IMR-90 (cell line): Measurements from ENCODE around the gene GABRR3. TPM values are rescaled to one million over a fixed set of nuclear protein-coding genes. Genes with fewer than 3 reads are reported as not detected.

Experiments
- ATAC-seq: fragments of 200-7000 bp; cut with Tn5 transposase; 2 replicates; pipeline ENCODE4 v1.9.1; 2020; ENCODE audit warnings: low read depth, mild to moderate bottlenecking, moderate library complexity
- BruUV-seq: library from RNA; stranded (reverse); fragments of 400-500 nt; replicated peaks from 2 replicates; lab custom pipeline; 2021; lab: Mats Ljungman, UMichigan
- CTCF ChIA-PET: fragments of 300-600 bp; formaldehyde crosslinking; extraction: SDS; loops from one replicate; lab custom pipeline; 2021; ENCODE audit warnings: antibody characterized with exemption; lab: Yijun Ruan, JAX
- POLR2A ChIA-PET: fragments of 300-600 bp; sonication (Branson Sonifier 250); formaldehyde crosslinking; loops from one replicate; lab custom pipeline; 2022; ENCODE audit warnings: antibody characterized with exemption; ENCODE audit not compliant: unreplicated experiment; lab: Charles Lee
- DNase-seq: peaks from one replicate; pipeline ENCODE4 v3.0.0; 2013
- H2AFZ ChIP-seq: replicated peaks from 2 replicates; pipeline ENCODE3; 2013; ENCODE audit warnings: low read length, mild to moderate bottlenecking; ENCODE audit not compliant: poor library complexity
- H2AK5ac ChIP-seq: 2 replicates; pipeline ENCODE4 v1.6.1; 2013; ENCODE audit warnings: low read depth, low read length, inconsistent platforms
- H2AK9ac ChIP-seq: replicated peaks from 2 replicates; pipeline ENCODE3; 2013; ENCODE audit warnings: mild to moderate bottlenecking, low read depth, low read length, moderate library complexity; ENCODE audit not compliant: poor library complexity
- H2BK120ac ChIP-seq: 2 replicates; pipeline ENCODE4 v1.6.1; 2013; ENCODE audit warnings: low read depth, low read length, inconsistent platforms
- H2BK15ac ChIP-seq: 3 replicates; pipeline ENCODE4 v1.6.1; 2013; ENCODE audit warnings: low read depth, low read length, inconsistent platforms
- H2BK20ac ChIP-seq: 2 replicates; pipeline ENCODE4 v1.6.1; 2013; ENCODE audit warnings: low read depth, mild to moderate bottlenecking, inconsistent platforms, low read length, moderate library complexity
- H2BK5ac ChIP-seq: 2 replicates; pipeline ENCODE4 v1.6.1; 2013; ENCODE audit warnings: mild to moderate bottlenecking, low read depth, low read length, inconsistent platforms; ENCODE audit not compliant: poor library complexity, severe bottlenecking
- H3K14ac ChIP-seq: replicated peaks from 2 replicates; pipeline ENCODE4 v1.6.1; 2013; ENCODE audit warnings: low read depth, low read length, inconsistent platforms
- H3K18ac ChIP-seq: 2 replicates; pipeline ENCODE4 v1.6.1; 2013; ENCODE audit warnings: low read depth, low read length, control low read depth
- H3K23ac ChIP-seq: 2 replicates; pipeline ENCODE4 v1.6.1; 2013; ENCODE audit warnings: low read depth, low read length, inconsistent platforms
- H3K27ac ChIP-seq: 2 replicates; pipeline ENCODE4 v1.5.1; 2013; ENCODE audit warnings: mild to moderate bottlenecking, control low read depth, low read length; ENCODE audit not compliant: insufficient read depth
- H3K27me3 ChIP-seq: 2 replicates; pipeline ENCODE4 v1.6.1; 2013; ENCODE audit warnings: low read length; ENCODE audit not compliant: control insufficient read depth, insufficient read depth
- H3K36me3 ChIP-seq: 2 replicates; pipeline ENCODE4 v1.6.1; 2013; ENCODE audit warnings: low read length, mixed read lengths; ENCODE audit not compliant: control insufficient read depth, insufficient read depth
- H3K4ac ChIP-seq: 2 replicates; pipeline ENCODE4 v1.6.1; 2013; ENCODE audit warnings: low read depth, low read length, inconsistent platforms
- H3K4me1 ChIP-seq: 2 replicates; pipeline ENCODE4 v1.6.1; 2013; ENCODE audit warnings: low read length, mixed read lengths; ENCODE audit not compliant: control insufficient read depth, insufficient read depth
- H3K4me2 ChIP-seq: 2 replicates; pipeline ENCODE4 v1.6.1; 2013; ENCODE audit warnings: low read depth, mild to moderate bottlenecking, control low read depth, low read length, moderate library complexity
- H3K4me3 ChIP-seq: 2 replicates; pipeline ENCODE4 v1.5.1; 2013; ENCODE audit warnings: low read depth, mild to moderate bottlenecking, control low read depth, low read length, moderate library complexity; ENCODE audit not compliant: insufficient read depth
- H3K56ac ChIP-seq: 2 replicates; pipeline ENCODE4 v1.6.1; 2013; ENCODE audit warnings: low read length, inconsistent platforms; ENCODE audit not compliant: insufficient read depth; ENCODE audit errors: extremely low read depth
- H3K79me1 ChIP-seq, 2 experiments: 2 replicates each; pipeline ENCODE4 v1.6.1; 2013; ENCODE audit warnings: low read length in 2 of 2, inconsistent platforms in 1 of 2, low read depth in 1 of 2
- H3K9ac ChIP-seq: 2 replicates; pipeline ENCODE4 v1.6.1; 2013; ENCODE audit warnings: low read depth, low read length, control low read depth
- H3K9me1 ChIP-seq: 2 replicates; pipeline ENCODE4 v1.6.1; 2013; ENCODE audit warnings: low read length, inconsistent platforms; ENCODE audit not compliant: insufficient read depth
- H3K9me3 ChIP-seq: 2 replicates; pipeline ENCODE4 v1.6.1; 2013; ENCODE audit warnings: low read length; ENCODE audit not compliant: control insufficient read depth, insufficient read depth
- H4K20me1 ChIP-seq: 2 replicates; pipeline ENCODE4 v1.6.1; 2013; ENCODE audit warnings: low read length, inconsistent platforms; ENCODE audit not compliant: insufficient read depth
- H4K5ac ChIP-seq: 2 replicates; pipeline ENCODE4 v1.6.1; 2013; ENCODE audit warnings: mild to moderate bottlenecking, low read depth, low read length, control low read depth
- H4K8ac ChIP-seq, 2 experiments: 2 replicates each; pipeline ENCODE4 v1.6.1; 2013; ENCODE audit warnings: low read depth in 2 of 2, low read length in 2 of 2, control low read depth in 1 of 2, inconsistent platforms in 1 of 2
- H4K91ac ChIP-seq: 2 replicates; pipeline ENCODE4 v1.6.1; 2013; ENCODE audit warnings: low read depth, low read length, inconsistent platforms; ENCODE audit not compliant: insufficient read depth
- RFX5 ChIP-seq: IDR thresholded peaks from 2 replicates; pipeline ENCODE4 v1.8.0; 2012; ENCODE audit warnings: low read depth, mild to moderate bottlenecking, low read length, moderate library complexity
- WGBS, 2 experiments: methylation state at CpG; one replicate each; pipeline versions ENCODE4 v1.1.5 to v1.1.7; 2013; ENCODE audit warnings: missing lambda C conversion rate in 2 of 2; ENCODE audit not compliant: insufficient read length in 1 of 2; ENCODE audit errors: extremely low coverage in 2 of 2; 5-methylcytosine and 5-hydroxymethylcytosine counted together
- dilution Hi-C: fragments of 300-500 bp; cut with HindIII; formaldehyde crosslinking; loops from one replicate; pipeline ENCODE4 v1.14.3; 2018; ENCODE audit warnings: low sequenced_read_pairs; ENCODE audit not compliant: unreplicated experiment
- in situ Hi-C: fragments of 300-500 bp; cut with MboI; formaldehyde crosslinking; loops from 3 replicates; pipeline ENCODE4 v1.14.3; 2019; ENCODE audit warnings: low sequenced_read_pairs, inconsistent platforms, mixed read lengths
- intact Hi-C: fragments of 100-400 bp; cut with micrococcal nuclease; formaldehyde crosslinking; loops from 2 replicates; pipeline ENCODE4 v1.10.0; 2022
- polyA plus RNA-seq, 3 experiments: library from polyadenylated mRNA; depleted of rRNA; stranded (reverse); fragments of >200 nt; gene quantifications; 2 replicates each; pipeline ENCODE4 v1.2.3, GENCODE V29; 2012; ENCODE audit warnings: low replicate concordance in 1 of 3
- total RNA-seq: library from RNA; depleted of rRNA; stranded (reverse); fragments of >200 nt; gene quantifications from 2 replicates; pipeline ENCODE4 v1.2.3, GENCODE V29; 2012

GABRR3 gene
- total and polyA plus RNA-seq, 2 of the 4 experiments (the other 2 are of a cell fraction), result not detected

DNA sequence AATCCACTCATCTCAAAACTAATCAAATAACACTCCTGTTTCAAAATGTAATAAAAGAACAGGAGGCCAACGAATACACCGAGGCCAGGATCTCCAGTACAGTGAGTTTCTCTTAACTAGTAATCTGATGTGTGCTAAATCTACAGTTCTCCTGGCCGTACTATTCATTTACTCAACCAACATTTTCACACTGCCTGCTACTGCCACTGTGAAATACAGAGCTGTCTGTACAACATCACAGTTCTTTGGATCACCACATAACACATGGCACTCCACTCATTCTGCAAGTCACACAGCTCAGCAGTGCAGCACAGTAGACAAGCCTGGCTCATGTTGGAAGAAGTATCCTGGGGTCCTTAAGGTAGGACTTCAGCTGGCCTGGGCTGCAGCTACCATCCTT lies 84.8 kb downstream of the GABRR3 start:
- 100% methylated on average over 1 of the region's 3 CpGs; no CpG with 5 or more reads in 1 of the 2 experiments for WGBS, 2 experiments
- ATAC-seq, result no peak
- no peak for TF ChIP-seq RFX5

More for the DNA sequence above, 84.8 kb downstream of the GABRR3 start:
- H2AK9ac ChIP-seq, result no peak overlapping the region
- H3K9me3 ChIP-seq, result no peaks in the 10 kb centered on the region
- H2BK15ac ChIP-seq, result no peak overlapping the region
- no peak overlapping the region for H3K4me3 ChIP-seq
- no peak overlapping the region for H2BK5ac ChIP-seq
- no peak overlapping the region for H3K4me2 ChIP-seq
- no peak overlapping the region for H2AK5ac ChIP-seq
- CTCF ChIA-PET, result interaction anchor here (1.2 kb wide), 1 partner anchor 73 kb away, joined by 3 read pairs; no protein-coding TSS in a partner anchor
- POLR2A ChIA-PET, result no interaction called here
- no peak overlapping the region for H4K5ac ChIP-seq
- no peak overlapping the region for H3K27ac ChIP-seq
- H3K27me3 ChIP-seq, result no peaks in the 10 kb centered on the region
- H3K4me1 ChIP-seq, result peaks cover 5% of the 10 kb centered on the region
- no peak overlapping the region for H3K56ac ChIP-seq
- H4K8ac ChIP-seq, result no peak overlapping the region
- H2AFZ ChIP-seq, result no peak overlapping the region
- no peaks in the 10 kb centered on the region for H4K20me1 ChIP-seq
- no peak overlapping the region for H2BK120ac ChIP-seq
- no peak overlapping the region for H4K91ac ChIP-seq
- intact Hi-C loops, result no loop called here
- H3K36me3 ChIP-seq, result peaks cover 34% of the 10 kb centered on the region
- H3K9ac ChIP-seq, result no peak overlapping the region
- in situ Hi-C loops, result no loop called here
- dilution Hi-C loops, result no loop called here
- H3K9me1 ChIP-seq, result 0 out of 2 replicates have a peak, but pooled peaks cover 4% of the 10 kb centered on the region
- no peak overlapping the region for H2BK20ac ChIP-seq
- H3K79me1 ChIP-seq, result peaks cover 0 to 5% of the 10 kb centered on the region in 2 experiments; a peak in 1 of 4 replicates
- no TSS peak for BruUV-seq
- H3K14ac ChIP-seq, result no peak overlapping the region
- no peak for DNase-seq
- H3K4ac ChIP-seq, result no peak overlapping the region
- no peak overlapping the region for H3K18ac ChIP-seq
- no peak overlapping the region for H3K23ac ChIP-seq
